ENCODE results near the gene AP2S1.

AP2S1 gene

DNA sequence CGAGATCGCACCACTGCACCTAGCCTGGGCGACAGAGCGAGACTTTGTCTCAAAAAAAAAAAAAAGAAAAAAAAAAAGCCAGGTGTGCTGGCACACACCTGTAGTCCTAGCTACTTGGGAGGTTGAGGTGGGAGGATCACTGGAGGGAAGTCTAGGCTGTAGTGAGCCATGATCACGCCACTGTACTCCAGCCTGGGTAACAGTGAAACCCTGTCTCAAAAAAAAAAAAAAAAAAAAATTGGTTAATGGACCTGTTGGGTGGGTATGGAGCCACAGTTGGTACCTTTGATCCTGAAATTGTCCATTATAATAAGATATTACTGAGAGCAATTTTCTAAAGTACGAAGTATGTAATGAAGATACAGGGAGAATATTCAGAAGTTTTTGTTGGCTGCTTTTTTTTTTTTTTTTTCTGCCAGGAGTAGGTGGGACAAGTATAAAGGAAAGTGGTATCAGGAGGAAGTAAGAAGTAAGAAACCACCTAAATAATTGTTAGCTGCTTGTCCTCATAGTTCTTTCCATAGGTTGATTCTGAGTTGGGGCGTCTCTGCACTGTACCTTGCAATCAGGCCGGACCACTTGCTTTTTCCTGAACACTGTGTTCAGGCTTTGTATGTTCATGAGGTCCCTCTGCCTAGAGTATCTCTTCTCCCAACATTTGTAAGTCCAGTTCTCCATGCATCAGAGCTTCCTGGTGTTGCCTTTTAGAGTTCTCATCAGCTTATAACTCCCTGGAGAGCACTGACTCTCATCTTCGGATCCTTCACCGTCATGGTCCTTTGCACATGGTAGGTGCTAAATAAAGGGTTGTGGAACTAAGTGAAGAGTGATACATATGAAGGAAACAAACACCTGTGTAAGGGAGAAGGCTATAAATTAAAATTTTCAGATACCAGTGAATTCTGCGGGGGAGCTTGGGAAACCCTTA lies 41.9 kb upstream of the AP2S1 start:
- Histone ChIP-seq H2BK12ac (ENCODE audit: low read length) (no peak overlapping the region), H4K91ac (ENCODE audit: low read depth, low read length, poor library complexity) (no peak overlapping the region), H3K18ac (ENCODE audit: low read length) (no peak overlapping the region), H3K9ac (ENCODE audit: low read depth, low read length, poor library complexity) (no peak overlapping the region), H2BK15ac (ENCODE audit: low read length) (no peak overlapping the region), H3K4me2 (ENCODE audit: insufficient read depth, low read length, poor library complexity, severe bottlenecking) (no peak overlapping the region), H3K14ac (ENCODE audit: low read length) (no peak overlapping the region), H2BK120ac (ENCODE audit: low read depth, low read length) (no peak overlapping the region), H2AFZ (ENCODE audit: low read length) (no peak overlapping the region), H3K4me3 (ENCODE audit: low read length in 2 of 2) (no peak overlapping the region), H3K4ac (ENCODE audit: low read length) (no peak overlapping the region), H3K79me1 (ENCODE audit: low read depth, low read length) (peaks cover under 1% of the 10 kb centered on the region), H3K9me3 (replicated peaks in 1 of 2; ENCODE audit: control insufficient read depth in 2 of 2, insufficient read depth in 1 of 2, low read depth in 1 of 2, low read length in 2 of 2) (peaks cover 0 to 2% of the 10 kb centered on the region in 2 donors), H3K36me3 (replicated peaks in 1 of 2; ENCODE audit: control insufficient read depth in 2 of 2, insufficient read depth in 2 of 2, low read length in 2 of 2) (peaks cover 1 to 14% of the 10 kb centered on the region in 2 donors), H3K4me1 (ENCODE audit: control insufficient read depth in 2 of 2, insufficient read depth in 1 of 2, low read depth in 1 of 2, low read length in 2 of 2) (no peaks in the 10 kb centered on the region), H3K27me3 (ENCODE audit: control insufficient read depth in 3 of 3, insufficient read depth in 3 of 3, low read depth in 1 of 3, low read length in 3 of 3) (no peaks in the 10 kb centered on the region), H3K27ac (replicated peaks; ENCODE audit: low read length) (no peak overlapping the region), H4K8ac (ENCODE audit: low read depth, low read length) (no peak overlapping the region), H3K23ac (ENCODE audit: low read depth, low read length, poor library complexity) (no peak overlapping the region), H2AK5ac (ENCODE audit: low read depth, low read length) (no peak overlapping the region), H2BK5ac (ENCODE audit: low read length) (no peak overlapping the region)
- no peak for DNase-seq (ENCODE audit: low spot score)
- no CpG with 5 or more reads among the region's 11 CpGs for WGBS, 2 donors (ENCODE audit: extremely low coverage in 2 of 2, insufficient read length in 2 of 2, insufficient replicate concordance in 1 of 2)

DNA sequence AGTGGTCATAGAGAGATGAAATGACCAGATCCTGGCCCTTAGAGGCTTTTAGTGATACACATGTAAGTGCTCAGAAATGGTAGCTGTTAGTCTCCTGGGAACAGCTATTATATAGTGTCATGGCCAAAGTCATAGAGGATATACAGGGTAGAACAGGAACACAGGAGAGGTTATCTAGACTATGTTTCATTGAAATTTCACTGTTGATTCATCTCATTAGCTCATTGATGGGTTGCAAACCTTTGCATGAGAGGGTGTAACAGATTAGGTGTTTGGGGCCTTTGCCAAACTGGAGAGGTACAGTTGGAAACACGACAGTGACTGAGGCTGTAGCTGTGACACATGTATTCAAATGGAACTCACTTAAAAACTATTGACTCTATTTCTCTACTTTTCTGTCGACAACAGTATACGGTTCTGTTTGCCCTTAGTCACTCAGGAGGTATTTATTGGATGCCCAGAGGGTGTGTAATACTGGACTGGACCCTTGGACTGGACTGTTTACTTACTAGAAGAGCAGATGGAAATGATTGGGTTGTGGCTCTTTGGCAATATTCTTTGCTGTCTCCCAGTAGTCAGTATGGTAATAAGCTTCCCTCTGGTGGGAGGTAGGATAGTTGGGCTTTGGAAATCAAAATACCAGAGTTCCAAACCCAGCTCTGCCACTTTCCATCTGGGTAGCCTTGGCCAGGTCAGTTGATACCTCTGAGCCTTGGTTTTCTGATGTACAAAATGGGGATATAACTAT lies 40.0 kb upstream of the AP2S1 start:
- Histone ChIP-seq H3K23ac (ENCODE audit: low read depth, low read length, poor library complexity) (no peak overlapping the region), H4K91ac (ENCODE audit: low read depth, low read length, poor library complexity) (no peak overlapping the region), H3K4ac (ENCODE audit: low read length) (no peak overlapping the region), H2BK5ac (ENCODE audit: low read length) (no peak overlapping the region), H3K79me1 (ENCODE audit: low read depth, low read length) (peaks cover 2% of the 10 kb centered on the region), H3K9ac (ENCODE audit: low read depth, low read length, poor library complexity) (no peak overlapping the region), H3K9me3 (replicated peaks in 1 of 2; ENCODE audit: control insufficient read depth in 2 of 2, insufficient read depth in 1 of 2, low read depth in 1 of 2, low read length in 2 of 2) (peaks cover 0 to 10% of the 10 kb centered on the region in 2 donors), H3K14ac (ENCODE audit: low read length) (no peak overlapping the region), H3K27me3 (ENCODE audit: control insufficient read depth in 3 of 3, insufficient read depth in 3 of 3, low read depth in 1 of 3, low read length in 3 of 3) (no peaks in the 10 kb centered on the region), H2AFZ (ENCODE audit: low read length) (no peak overlapping the region), H2BK12ac (ENCODE audit: low read length) (no peak overlapping the region), H3K4me2 (ENCODE audit: insufficient read depth, low read length, poor library complexity, severe bottlenecking) (no peak overlapping the region), H3K4me3 (ENCODE audit: low read length in 2 of 2) (no peak overlapping the region), H3K4me1 (ENCODE audit: control insufficient read depth in 2 of 2, insufficient read depth in 1 of 2, low read depth in 1 of 2, low read length in 2 of 2) (no peaks in the 10 kb centered on the region), H2BK15ac (ENCODE audit: low read length) (no peak overlapping the region), H3K36me3 (replicated peaks in 1 of 2; ENCODE audit: control insufficient read depth in 2 of 2, insufficient read depth in 2 of 2, low read length in 2 of 2) (peaks cover 1 to 13% of the 10 kb centered on the region in 2 donors), H2BK120ac (ENCODE audit: low read depth, low read length) (no peak overlapping the region), H4K8ac (ENCODE audit: low read depth, low read length) (no peak overlapping the region), H3K27ac (replicated peaks; ENCODE audit: low read length) (no peak overlapping the region), H3K18ac (ENCODE audit: low read length) (no peak overlapping the region), H2AK5ac (ENCODE audit: low read depth, low read length) (no peak overlapping the region)
- no CpG with 5 or more reads among the region's 3 CpGs for WGBS, 2 donors (ENCODE audit: extremely low coverage in 2 of 2, insufficient read length in 2 of 2, insufficient replicate concordance in 1 of 2)
- no peak for DNase-seq (ENCODE audit: low spot score)

DNA sequence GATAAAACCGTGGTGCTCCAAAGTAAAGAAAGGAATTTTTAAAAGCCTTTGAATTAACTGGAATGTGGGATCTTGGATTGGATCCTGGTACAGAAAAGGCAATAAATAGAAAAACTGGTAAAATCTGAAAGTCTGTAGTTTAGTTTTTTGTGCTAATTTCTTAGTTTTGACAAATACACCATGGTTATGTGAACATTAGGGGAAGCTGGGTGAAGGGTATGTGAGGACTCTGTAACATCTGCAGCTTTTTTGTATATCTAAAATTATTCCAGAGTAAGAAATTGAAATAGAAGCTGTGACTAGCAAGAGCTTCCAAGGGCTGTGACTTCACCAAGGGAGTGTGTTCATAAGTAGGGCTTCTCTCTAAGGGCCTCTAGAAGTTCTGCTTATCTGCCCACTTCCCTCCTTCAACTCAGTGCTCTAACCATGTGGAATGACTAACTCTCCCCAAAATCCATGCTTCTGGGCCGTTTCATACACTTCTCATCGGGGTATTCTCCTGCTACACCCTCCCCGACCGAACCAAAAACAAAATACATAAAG lies 36.7 kb upstream of the AP2S1 start:
- Histone ChIP-seq H2BK120ac (ENCODE audit: low read depth, low read length) (no peak overlapping the region), H3K4me3 (ENCODE audit: low read length in 2 of 2) (no peak overlapping the region), H2BK5ac (ENCODE audit: low read length) (no peak overlapping the region), H4K91ac (ENCODE audit: low read depth, low read length, poor library complexity) (no peak overlapping the region), H3K79me1 (ENCODE audit: low read depth, low read length) (peaks cover 2% of the 10 kb centered on the region), H2AFZ (ENCODE audit: low read length) (no peak overlapping the region), H3K4me1 (ENCODE audit: control insufficient read depth in 2 of 2, insufficient read depth in 1 of 2, low read depth in 1 of 2, low read length in 2 of 2) (peaks cover 0 to 2% of the 10 kb centered on the region in 2 donors), H3K14ac (ENCODE audit: low read length) (no peak overlapping the region), H4K8ac (ENCODE audit: low read depth, low read length) (no peak overlapping the region), H3K4ac (ENCODE audit: low read length) (no peak overlapping the region), H3K4me2 (ENCODE audit: insufficient read depth, low read length, poor library complexity, severe bottlenecking) (no peak overlapping the region), H3K27me3 (ENCODE audit: control insufficient read depth in 3 of 3, insufficient read depth in 3 of 3, low read depth in 1 of 3, low read length in 3 of 3) (no peaks in the 10 kb centered on the region), H3K36me3 (replicated peaks in 1 of 2; ENCODE audit: control insufficient read depth in 2 of 2, insufficient read depth in 2 of 2, low read length in 2 of 2) (peaks cover 1 to 4% of the 10 kb centered on the region in 2 donors), H3K9me3 (replicated peaks in 1 of 2; ENCODE audit: control insufficient read depth in 2 of 2, insufficient read depth in 1 of 2, low read depth in 1 of 2, low read length in 2 of 2) (peaks cover 0 to 10% of the 10 kb centered on the region in 2 donors), H2BK12ac (ENCODE audit: low read length) (no peak overlapping the region), H3K18ac (ENCODE audit: low read length) (no peak overlapping the region), H3K27ac (replicated peaks; ENCODE audit: low read length) (no peak overlapping the region), H2BK15ac (ENCODE audit: low read length) (no peak overlapping the region), H2AK5ac (ENCODE audit: low read depth, low read length) (no peak overlapping the region), H3K9ac (ENCODE audit: low read depth, low read length, poor library complexity) (no peak overlapping the region), H3K23ac (ENCODE audit: low read depth, low read length, poor library complexity) (no peak overlapping the region)
- no peak for DNase-seq (ENCODE audit: low spot score)
- WGBS, 2 donors (ENCODE audit: extremely low coverage in 2 of 2, insufficient read length in 2 of 2, insufficient replicate concordance in 1 of 2) = 100% methylated on average over 2 of the region's 5 CpGs; no CpG with 5 or more reads in 1 of the 2 donors

All from neuronal stem cell (in vitro differentiated cells).